ENCODE results near the gene DRG2. TPM values are rescaled to one million over a fixed set of nuclear protein-coding genes. Genes with fewer than 3 reads are reported as not detected.

The DRG2 gene, protein sequence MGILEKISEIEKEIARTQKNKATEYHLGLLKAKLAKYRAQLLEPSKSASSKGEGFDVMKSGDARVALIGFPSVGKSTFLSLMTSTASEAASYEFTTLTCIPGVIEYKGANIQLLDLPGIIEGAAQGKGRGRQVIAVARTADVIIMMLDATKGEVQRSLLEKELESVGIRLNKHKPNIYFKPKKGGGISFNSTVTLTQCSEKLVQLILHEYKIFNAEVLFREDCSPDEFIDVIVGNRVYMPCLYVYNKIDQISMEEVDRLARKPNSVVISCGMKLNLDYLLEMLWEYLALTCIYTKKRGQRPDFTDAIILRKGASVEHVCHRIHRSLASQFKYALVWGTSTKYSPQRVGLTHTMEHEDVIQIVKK
- 57.9 and 62.2 TPM in 2 replicates for total RNA-seq

DNA sequence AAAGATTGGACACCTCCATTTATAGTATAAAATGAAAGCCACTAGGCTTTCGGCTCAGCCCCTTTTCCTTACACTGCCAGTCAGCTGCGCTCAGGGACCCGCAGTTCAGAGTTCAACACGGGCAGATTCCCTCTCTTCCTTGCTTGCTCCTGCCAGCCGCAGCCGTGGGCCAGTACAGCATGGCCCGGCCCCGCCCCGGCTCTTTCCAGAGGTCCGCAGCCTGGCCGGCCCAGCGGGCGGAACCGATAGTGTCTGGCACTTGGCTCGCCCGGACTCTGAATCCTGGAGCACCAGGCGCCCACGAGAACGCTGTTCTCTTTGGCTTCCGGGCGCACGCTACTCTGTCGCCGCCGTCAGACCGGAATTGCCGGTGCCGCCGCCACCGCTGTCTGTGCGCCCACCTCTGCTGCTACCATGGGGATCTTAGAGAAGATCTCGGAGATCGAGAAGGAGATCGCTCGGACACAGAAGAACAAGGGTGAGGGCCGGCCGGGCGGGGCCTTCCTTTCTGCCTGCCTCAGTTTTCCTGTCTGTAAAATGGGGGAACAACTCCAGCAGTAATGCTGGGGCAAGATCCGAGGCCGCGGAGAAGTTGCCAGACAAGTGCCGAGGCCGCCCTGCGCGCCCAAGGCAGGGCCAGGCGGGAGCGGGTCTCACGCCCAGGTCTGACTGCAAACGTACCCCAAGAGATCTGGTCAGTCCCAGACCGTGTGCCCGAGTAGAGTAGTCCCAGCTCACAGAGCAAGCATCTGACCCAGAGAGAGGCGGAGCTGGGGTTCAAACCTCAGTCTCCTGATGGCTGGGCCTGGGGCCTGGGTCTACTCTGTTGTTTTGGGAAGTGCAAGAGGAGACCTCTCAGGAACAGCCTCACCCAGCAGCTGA, at the start of gene DRG2:
Gene DRG2 (plus strand): TSS at position 339 of the 882 bp plus-strand sequence. CDS start 76 bp downstream, at position 415.
- peaks cover 17% of the 10 kb centered on the region for H3K4me1 Mint-ChIP-seq (ENCODE audit: low read depth)
- no peaks in the 10 kb centered on the region for H3K27me3 Mint-ChIP-seq (ENCODE audit: low read depth)
- H3K27ac Mint-ChIP-seq, result peak within 1 kb of the TSS; percentile 97
- intact Hi-C loops (cut with micrococcal nuclease), result loop anchor here (5.0 kb wide), 2 partner anchors 46 to 94 kb away; partner anchors contain the start of gene ALKBH5
- no peaks in the 10 kb centered on the region for H3K9me3 Mint-ChIP-seq
- H3K4me3 Mint-ChIP-seq (ENCODE audit: low read depth), result peak within 1 kb of the TSS; percentile 100
- peaks cover 18% of the 10 kb centered on the region for H3K36me3 Mint-ChIP-seq (ENCODE audit: low read depth)
- DNase-seq (ENCODE audit: low spot score), result peak; percentile 85

DNA sequence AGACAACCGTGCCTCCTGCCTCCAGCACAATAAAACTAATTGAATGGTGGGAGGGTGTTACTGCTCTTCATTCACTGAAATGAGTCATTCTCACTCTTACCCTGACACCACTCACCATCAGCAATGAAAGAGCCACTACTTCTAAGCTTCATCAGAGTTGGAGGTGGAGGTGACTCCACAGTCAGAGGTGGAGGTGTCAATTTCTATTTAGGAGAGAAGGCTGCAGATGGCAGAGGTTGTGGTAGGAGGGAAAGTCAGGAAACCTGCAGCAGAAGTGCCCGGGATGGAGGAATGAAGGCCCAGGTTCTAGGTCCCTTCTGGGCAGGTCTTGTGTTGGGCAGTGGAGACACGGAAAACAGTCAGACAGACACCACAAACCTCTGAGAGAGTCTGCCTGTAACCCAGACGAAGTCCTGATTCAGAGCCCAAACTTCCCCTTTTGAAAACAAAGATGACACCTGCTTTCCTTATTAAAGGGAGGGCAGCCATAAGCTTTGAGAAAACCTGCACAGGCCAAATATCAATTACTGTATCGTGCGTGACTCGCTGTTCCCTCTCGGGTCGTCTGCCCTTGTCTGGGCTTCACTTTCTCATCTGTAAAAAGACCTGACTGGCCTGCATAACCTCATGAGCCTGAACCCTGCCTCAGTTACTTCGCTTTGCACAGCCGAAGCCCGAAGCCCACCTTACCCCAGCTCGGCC, 49.4 kb upstream of the DRG2 start:
- H3K4me3 Mint-ChIP-seq (ENCODE audit: low read depth), result peak overlapping the region; percentile 92
- intact Hi-C loops (cut with micrococcal nuclease), result loop anchor here (2.0 to 10.0 kb wide), 5 partner anchors 81 to 447 kb away; partner anchors contain the start of genes ALKBH5 and PEMT
- no peaks in the 10 kb centered on the region for H3K9me3 Mint-ChIP-seq
- H3K27ac Mint-ChIP-seq, result peak overlapping the region; percentile 87
- no peak for DNase-seq (ENCODE audit: low spot score)
- H3K36me3 Mint-ChIP-seq (ENCODE audit: low read depth), result peaks cover 10% of the 10 kb centered on the region
- H3K27me3 Mint-ChIP-seq (ENCODE audit: low read depth), result no peaks in the 10 kb centered on the region
- H3K4me1 Mint-ChIP-seq (ENCODE audit: low read depth), result peaks cover 36% of the 10 kb centered on the region

DNA sequence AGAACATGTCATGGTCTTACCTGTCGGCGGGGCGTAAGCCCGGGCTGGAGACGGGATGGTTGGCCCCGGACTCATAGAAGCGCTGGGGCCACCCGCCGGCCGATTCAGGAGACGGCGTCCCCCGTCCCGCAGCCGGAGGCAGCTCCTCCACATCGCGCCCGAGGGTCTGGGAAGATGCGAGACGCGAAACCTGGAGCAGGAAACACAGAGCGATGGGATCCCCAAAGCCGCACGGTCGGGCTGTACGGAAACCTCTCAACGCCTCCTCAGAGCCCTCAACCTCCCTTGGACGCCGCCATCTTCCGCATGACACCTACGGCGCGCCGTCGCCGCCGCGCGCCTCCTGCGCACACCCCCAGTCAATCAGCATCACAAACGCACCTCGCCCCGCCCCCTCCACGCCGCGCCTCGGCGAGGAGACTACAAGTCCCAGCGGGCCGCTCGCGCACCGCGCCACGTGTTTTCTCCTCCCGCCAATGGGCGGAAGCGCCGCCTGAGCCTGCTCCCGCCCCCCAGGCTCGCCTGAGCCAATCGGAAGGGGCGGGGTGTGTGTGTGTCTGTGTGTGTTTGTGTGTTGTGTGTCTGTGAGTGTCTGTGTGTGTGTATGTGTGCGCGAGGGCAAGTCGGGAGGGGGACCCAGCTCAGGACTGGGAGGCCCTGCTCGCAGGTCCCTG, 48.8 kb upstream of the DRG2 start, which contains the start of the genes ATPAF2 and GID4:
Gene ATPAF2 (minus strand): TSS at position 308 of the 674 bp plus-strand sequence. CDS start 155 bp downstream, at position 153.
Gene GID4 (plus strand): TSS at position 548 of the 674 bp plus-strand sequence. CDS start 57 bp downstream, at position 605.
- H3K4me1 Mint-ChIP-seq (ENCODE audit: low read depth), result peaks cover 34% of the 10 kb centered on the region

DNA sequence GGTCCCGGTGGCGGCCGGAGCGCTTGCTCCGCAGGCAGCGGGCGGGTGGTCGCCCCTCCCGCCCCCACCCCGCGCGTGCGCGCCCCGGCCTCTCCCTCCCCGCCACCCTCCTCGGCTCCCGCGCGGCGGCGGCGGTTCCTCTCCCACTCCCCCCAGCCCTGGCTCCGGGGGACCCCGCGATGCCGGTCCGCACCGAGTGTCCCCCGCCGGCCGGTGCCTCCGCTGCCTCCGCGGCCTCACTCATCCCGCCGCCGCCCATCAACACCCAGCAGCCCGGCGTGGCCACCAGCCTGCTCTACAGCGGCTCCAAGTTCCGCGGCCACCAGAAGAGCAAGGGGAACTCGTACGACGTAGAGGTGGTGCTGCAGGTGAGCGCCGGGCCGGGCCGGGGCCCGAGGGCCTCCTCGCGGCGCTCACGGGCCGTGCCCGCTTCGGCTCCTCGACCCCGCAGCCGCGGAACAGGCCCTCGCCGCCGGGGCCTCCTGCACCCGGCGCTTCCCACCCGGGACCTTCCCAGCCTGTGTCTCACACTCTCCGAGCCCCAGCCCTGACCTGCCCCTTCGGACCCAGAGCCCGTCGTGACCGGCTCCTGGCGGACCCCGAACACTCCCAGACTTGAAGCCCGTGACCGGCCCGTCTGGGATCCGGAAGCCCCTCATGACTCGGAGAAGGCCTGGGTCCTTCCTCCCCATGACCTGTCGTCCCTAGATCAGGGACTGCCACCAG, 48.0 kb upstream of the DRG2 start:
- H3K9me3 Mint-ChIP-seq, result no peaks in the 10 kb centered on the region
- intact Hi-C loops (cut with micrococcal nuclease), result loop anchor here (1.0 to 10.0 kb wide), 7 partner anchors 48 to 449 kb away; partner anchors contain the start of genes ALKBH5, DRC3, DRG2 and PEMT
- peaks cover 34% of the 10 kb centered on the region for H3K4me1 Mint-ChIP-seq (ENCODE audit: low read depth)

More for the DNA sequence above, 48.8 kb upstream of the DRG2 start, which contains the start of the genes ATPAF2 and GID4:
- H3K27me3 Mint-ChIP-seq (ENCODE audit: low read depth), result no peaks in the 10 kb centered on the region
- intact Hi-C loops (cut with micrococcal nuclease), result loop anchor here (1.0 to 10.0 kb wide), 6 partner anchors 67 to 448 kb away; partner anchors contain the start of genes ALKBH5, DRC3, PEMT and TOM1L2
- H3K36me3 Mint-ChIP-seq (ENCODE audit: low read depth), result peaks cover 10% of the 10 kb centered on the region
- no peaks in the 10 kb centered on the region for H3K9me3 Mint-ChIP-seq
- peak; percentile 100 for DNase-seq (ENCODE audit: low spot score)
- peak within 1 kb of the TSS; percentile 92 for H3K4me3 Mint-ChIP-seq (ENCODE audit: low read depth)
- peak within 1 kb of the TSS; percentile 87 for H3K27ac Mint-ChIP-seq

DNA sequence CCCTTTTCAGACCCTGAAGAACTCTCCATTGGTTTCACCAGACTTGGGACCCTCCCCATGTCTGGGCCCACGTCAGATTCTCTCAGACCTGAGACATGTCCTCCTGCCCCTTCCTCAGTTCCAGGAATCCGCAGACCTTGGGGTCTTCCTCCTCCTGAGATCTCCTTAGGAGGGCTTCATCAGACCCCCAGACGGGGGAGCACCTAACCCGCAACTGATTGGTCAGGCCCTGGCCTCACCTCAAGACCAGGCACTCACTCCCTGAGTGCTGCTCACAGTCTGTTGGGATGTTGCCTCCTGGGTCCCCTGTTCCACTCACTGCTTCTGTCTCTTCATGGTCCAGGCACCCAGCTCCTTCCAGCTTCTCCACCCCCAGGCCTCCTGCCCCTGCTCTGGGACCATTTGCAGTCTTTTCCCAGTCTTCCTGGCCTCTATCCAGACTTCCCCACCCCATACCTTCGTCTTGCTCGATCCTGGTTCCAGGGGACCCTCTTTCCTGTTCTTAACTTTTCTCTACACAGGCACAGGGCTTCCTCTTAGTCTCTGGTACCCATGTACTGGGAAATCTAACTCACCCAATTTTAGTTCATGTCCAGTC, 47.4 kb upstream of the DRG2 start:
- Mint-ChIP-seq H3K27me3 (ENCODE audit: low read depth) (no peaks in the 10 kb centered on the region), H3K27ac (peak overlapping the region; percentile 70), H3K9me3 (no peaks in the 10 kb centered on the region), H3K4me1 (ENCODE audit: low read depth) (peaks cover 34% of the 10 kb centered on the region), H3K4me3 (ENCODE audit: low read depth) (peak overlapping the region; percentile 89), H3K36me3 (ENCODE audit: low read depth) (peaks cover 14% of the 10 kb centered on the region)
- intact Hi-C loops (cut with micrococcal nuclease), result loop anchor here (5.0 kb wide), 1 partner anchor 47 kb away; the partner anchor contains the start of gene DRG2
- DNase-seq (ENCODE audit: low spot score), result no peak

More for the DNA sequence above, 48.0 kb upstream of the DRG2 start:
- peak overlapping the region; percentile 87 for H3K27ac Mint-ChIP-seq
- no peak for DNase-seq (ENCODE audit: low spot score)
- H3K4me3 Mint-ChIP-seq (ENCODE audit: low read depth), result peak overlapping the region; percentile 92
- no peaks in the 10 kb centered on the region for H3K27me3 Mint-ChIP-seq (ENCODE audit: low read depth)
- peaks cover 13% of the 10 kb centered on the region for H3K36me3 Mint-ChIP-seq (ENCODE audit: low read depth)

DNA sequence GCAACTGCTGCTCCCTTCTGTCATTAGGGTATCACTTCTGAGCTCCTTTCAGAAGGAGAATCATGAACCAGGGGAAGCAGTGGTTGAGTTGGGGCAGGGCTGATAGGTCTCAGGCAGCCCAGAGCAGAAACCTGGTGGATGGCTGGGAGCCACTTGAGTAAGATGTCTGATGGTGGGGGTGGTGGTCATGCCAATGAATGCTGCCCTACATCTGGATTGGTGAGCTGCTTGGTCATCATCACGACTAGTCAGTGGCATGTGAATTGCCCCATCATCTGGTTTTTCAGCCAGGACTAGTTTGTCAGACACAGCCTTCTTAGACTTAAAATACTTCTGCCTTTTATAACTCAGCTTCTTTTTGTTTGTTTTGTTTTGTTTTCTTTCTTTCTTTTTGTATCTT, 46.0 kb upstream of the DRG2 start:
- Mint-ChIP-seq H3K4me3 (ENCODE audit: low read depth) (peak overlapping the region; percentile 89), H3K36me3 (ENCODE audit: low read depth) (peaks cover 15% of the 10 kb centered on the region), H3K27me3 (ENCODE audit: low read depth) (no peaks in the 10 kb centered on the region), H3K4me1 (ENCODE audit: low read depth) (peaks cover 32% of the 10 kb centered on the region), H3K9me3 (no peaks in the 10 kb centered on the region), H3K27ac (no peak overlapping the region)
- intact Hi-C loops (cut with micrococcal nuclease), result loop anchor here (5.0 kb wide), 1 partner anchor 46 kb away; the partner anchor contains the start of gene DRG2
- DNase-seq (ENCODE audit: low spot score), result no peak

DNA sequence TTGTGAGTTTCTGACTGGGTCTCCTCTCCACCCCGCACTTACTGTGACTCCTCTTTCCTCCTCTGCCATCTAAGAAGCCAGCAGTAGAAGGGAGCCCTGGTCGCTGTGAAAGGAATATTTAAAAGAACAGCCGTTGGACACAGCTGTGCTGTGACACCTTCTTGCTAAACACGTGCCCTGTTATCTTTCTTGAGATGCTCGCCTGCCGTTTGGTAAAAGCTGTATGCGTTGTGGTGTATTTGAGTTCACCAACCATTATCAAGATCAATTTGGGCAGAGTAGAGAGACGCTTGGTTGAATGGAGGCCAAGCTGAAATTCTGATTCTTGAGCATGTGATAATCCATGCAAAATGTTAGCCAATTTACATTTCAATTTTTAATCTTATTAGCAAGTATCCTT, 44.8 kb upstream of the DRG2 start:
- Mint-ChIP-seq H3K4me1 (ENCODE audit: low read depth) (peaks cover 23% of the 10 kb centered on the region), H3K9me3 (no peaks in the 10 kb centered on the region), H3K27ac (no peak overlapping the region), H3K27me3 (ENCODE audit: low read depth) (no peaks in the 10 kb centered on the region), H3K36me3 (ENCODE audit: low read depth) (peaks cover 17% of the 10 kb centered on the region), H3K4me3 (ENCODE audit: low read depth) (no peak overlapping the region)
- DNase-seq (ENCODE audit: low spot score), result no peak
- intact Hi-C loops (cut with micrococcal nuclease), result loop anchor here (5.0 kb wide), 1 partner anchor 44 kb away; the partner anchor contains the start of gene DRG2

DNA sequence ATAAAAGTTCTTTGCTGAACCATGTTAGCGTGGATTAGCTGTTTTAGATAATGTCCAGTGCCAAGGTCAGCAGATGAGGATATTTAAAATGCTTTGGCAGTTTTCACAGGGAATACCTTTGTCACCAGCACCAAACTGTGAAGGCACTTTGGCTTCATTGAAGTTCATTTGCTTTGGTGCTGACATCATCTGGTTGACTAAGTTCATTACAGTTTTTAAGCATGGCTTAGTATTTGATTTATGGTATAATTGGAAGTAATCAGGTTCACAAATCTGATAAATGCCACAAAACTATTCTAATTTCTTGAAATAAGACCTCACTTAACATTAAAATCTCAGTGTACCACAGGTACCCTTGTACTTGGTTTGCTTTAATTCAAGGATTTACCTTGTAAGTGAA, 44.3 kb upstream of the DRG2 start:
- no peaks in the 10 kb centered on the region for H3K9me3 Mint-ChIP-seq
- no peaks in the 10 kb centered on the region for H3K27me3 Mint-ChIP-seq (ENCODE audit: low read depth)
- no peak for DNase-seq (ENCODE audit: low spot score)
- no peak overlapping the region for H3K4me3 Mint-ChIP-seq (ENCODE audit: low read depth)
- intact Hi-C loops (cut with micrococcal nuclease), result loop anchor here (5.0 kb wide), 1 partner anchor 44 kb away; the partner anchor contains the start of gene DRG2
- no peak overlapping the region for H3K27ac Mint-ChIP-seq
- peaks cover 19% of the 10 kb centered on the region for H3K4me1 Mint-ChIP-seq (ENCODE audit: low read depth)
- H3K36me3 Mint-ChIP-seq (ENCODE audit: low read depth), result peaks cover 16% of the 10 kb centered on the region

DNA sequence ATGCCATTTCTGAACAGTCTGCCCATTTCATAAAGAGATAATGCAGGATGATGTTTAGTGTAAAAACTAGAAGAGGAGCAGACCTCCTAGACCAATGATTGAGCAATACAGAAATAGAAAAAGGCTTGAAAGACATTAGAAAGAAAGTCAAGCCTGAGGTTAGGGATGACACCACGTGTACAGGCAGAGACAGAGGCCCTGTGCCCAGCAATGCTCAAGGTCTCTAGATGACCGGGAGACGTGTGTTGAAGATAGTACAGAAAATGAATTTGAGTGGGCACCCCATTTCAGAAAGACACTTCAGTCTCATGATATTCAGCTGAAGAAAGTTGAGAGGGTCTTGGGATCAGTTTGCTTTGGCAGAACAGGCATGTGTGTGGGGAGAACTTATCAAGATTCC, 43.1 kb upstream of the DRG2 start:
- DNase-seq (ENCODE audit: low spot score), result no peak
- Mint-ChIP-seq H3K36me3 (ENCODE audit: low read depth) (peaks cover 13% of the 10 kb centered on the region), H3K4me3 (ENCODE audit: low read depth) (no peak overlapping the region), H3K4me1 (ENCODE audit: low read depth) (peaks cover 19% of the 10 kb centered on the region), H3K27ac (no peak overlapping the region), H3K27me3 (ENCODE audit: low read depth) (no peaks in the 10 kb centered on the region), H3K9me3 (no peaks in the 10 kb centered on the region)
- intact Hi-C loops (cut with micrococcal nuclease), result loop anchor here (5.0 kb wide), 1 partner anchor 43 kb away; the partner anchor contains the start of gene DRG2

DNA sequence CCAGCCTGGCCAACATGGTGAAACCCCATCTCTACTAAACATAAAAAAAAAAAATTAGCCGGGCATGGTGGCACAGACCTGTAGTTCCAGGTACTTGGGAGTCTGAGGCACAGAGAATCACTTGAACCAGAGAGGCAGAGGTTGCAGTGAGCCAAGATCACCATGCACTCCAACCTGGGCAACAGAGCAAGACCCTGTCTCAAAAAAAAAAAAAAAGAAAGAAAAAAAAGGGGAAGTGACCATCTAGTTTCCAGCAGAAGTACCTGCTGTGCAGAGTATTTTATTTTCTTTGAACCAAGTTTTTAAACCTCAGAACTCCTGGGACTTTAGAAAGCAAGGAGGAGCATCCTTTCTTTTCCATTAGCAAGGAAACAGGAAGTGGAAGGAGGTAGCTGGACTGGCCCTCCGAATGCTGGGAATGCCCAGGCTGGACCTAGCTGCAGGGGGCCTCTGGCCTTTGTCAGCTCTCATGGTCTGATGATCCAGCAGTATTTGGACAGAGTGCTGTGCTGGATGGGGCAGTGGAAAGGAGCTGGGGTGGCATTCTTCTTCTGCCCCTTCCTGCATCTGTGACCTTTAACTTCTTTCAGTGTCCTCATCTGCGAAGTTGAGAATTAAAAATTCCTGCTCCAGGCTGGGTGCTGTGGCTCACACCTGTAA, 41.9 kb upstream of the DRG2 start:
- Mint-ChIP-seq H3K27me3 (ENCODE audit: low read depth) (no peaks in the 10 kb centered on the region), H3K36me3 (ENCODE audit: low read depth) (peaks cover 13% of the 10 kb centered on the region), H3K27ac (no peak overlapping the region), H3K4me3 (ENCODE audit: low read depth) (no peak overlapping the region), H3K4me1 (ENCODE audit: low read depth) (peaks cover 12% of the 10 kb centered on the region), H3K9me3 (no peaks in the 10 kb centered on the region)
- intact Hi-C loops (cut with micrococcal nuclease), result no loop called here
- DNase-seq (ENCODE audit: low spot score), result no peak
